Hair follicle dermal papilla cell (primary cell): ENCODE results near the gene RNFT1. TPM values are rescaled to one million over a fixed set of nuclear protein-coding genes. Genes with fewer than 3 reads are reported as not detected.

Experiments
- small RNA-seq: library from RNA; depleted of rRNA; stranded (forward); fragments of <200 nt; gene quantifications from one replicate; pipeline ENCODE3, GENCODE V24; 2012
- total RNA-seq: library from RNA; depleted of rRNA; stranded (reverse); fragments of >200 nt; gene quantifications from 2 replicates; pipeline ENCODE4 v1.2.3, GENCODE V29; 2012

RNFT1 gene
- total RNA-seq, result 13.5 TPM in 2 replicates

GRCh38 chr17:59964482-59965328 lies at the start of gene RNFT1:
Gene RNFT1, minus strand, starts transcription at chr17:59964740. Its CDS starts 77 bp downstream, at chr17:59964663.

Small RNA genes lying within 50 kb of the gene (small RNA-seq; reads per million reads assigned to genes)
- not detected for gene RPS29P21

Other genes starting within 250 kb of the RNFT1 start
- 1.6 and 2.1 TPM in 2 replicates for gene TUBD1, start 71.8 kb downstream of the RNFT1 start, total RNA-seq
- gene RPS6KB1, start 71.6 kb downstream of the RNFT1 start, total RNA-seq, result 18.0 and 18.5 TPM in 2 replicates
- gene HEATR6, start 114.2 kb upstream of the RNFT1 start, total RNA-seq, result 26.8 and 29.0 TPM in 2 replicates
- gene CA4, start 185.2 kb upstream of the RNFT1 start, total RNA-seq, result not detected in 2 replicates